GM12873 (cell line): ENCODE measurements around the gene ARHGAP33.

ENCODE experiments used
- TF ChIP-seq, protein P1 (sequence below): IDR thresholded peaks from 2 replicates; pipeline ENCODE4 v1.5.1; 2012; ENCODE audit warnings: low read depth, mild to moderate bottlenecking, moderate library complexity, low read length, control low read depth; ENCODE audit not compliant: insufficient read depth; ENCODE audit errors: missing control alignments

The ARHGAP33 gene

DNA sequence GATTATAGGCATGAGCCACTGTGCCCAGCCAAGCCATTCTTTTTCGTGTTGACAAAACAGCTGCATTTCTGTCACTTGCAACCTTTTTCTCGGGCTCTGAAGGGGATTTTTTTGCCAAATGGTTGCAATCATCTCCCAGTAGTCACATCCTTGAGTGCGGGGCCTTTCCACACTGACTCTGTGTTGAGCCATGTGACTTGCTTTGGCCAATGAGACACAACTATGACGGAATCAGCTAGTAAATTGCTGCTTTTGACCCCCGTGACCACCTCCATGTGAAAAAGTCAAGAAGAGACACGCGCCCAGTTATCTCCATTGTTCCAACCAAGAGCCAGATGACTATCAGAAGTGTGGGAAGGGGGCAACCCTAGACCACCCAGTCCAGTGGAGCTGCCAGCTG is 58.6 kb downstream of the ARHGAP33 start:
- TF ChIP-seq, protein P1, sequence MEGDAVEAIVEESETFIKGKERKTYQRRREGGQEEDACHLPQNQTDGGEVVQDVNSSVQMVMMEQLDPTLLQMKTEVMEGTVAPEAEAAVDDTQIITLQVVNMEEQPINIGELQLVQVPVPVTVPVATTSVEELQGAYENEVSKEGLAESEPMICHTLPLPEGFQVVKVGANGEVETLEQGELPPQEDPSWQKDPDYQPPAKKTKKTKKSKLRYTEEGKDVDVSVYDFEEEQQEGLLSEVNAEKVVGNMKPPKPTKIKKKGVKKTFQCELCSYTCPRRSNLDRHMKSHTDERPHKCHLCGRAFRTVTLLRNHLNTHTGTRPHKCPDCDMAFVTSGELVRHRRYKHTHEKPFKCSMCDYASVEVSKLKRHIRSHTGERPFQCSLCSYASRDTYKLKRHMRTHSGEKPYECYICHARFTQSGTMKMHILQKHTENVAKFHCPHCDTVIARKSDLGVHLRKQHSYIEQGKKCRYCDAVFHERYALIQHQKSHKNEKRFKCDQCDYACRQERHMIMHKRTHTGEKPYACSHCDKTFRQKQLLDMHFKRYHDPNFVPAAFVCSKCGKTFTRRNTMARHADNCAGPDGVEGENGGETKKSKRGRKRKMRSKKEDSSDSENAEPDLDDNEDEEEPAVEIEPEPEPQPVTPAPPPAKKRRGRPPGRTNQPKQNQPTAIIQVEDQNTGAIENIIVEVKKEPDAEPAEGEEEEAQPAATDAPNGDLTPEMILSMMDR, result no peak
